A549 treated with ZK216348 at 1 μM for 4 hours (cell line): ENCODE data around the gene RELCH. TPM values are rescaled to one million over a fixed set of nuclear protein-coding genes. Genes with fewer than 3 reads are reported as not detected.

ENCODE experiments used
- total RNA-seq: library from RNA; stranded (reverse); fragments of 200-300 nt; extraction: Qiagen RNA extraction; gene quantifications from 5 replicates; pipeline ENCODE4 v1.2.3, GENCODE V29; 2022; ENCODE audit warnings: low read depth

RELCH gene
- 12.1 to 16.8 TPM (median 13.2 TPM) in 5 replicates for total RNA-seq

GRCh38 chr18:62186774-62187542, at the start of gene RELCH, which contains the start of gene PIGN:
RELCH (plus strand) TSS chr18:62187255; CDS start chr18:62187506, 251 bp downstream.
PIGN (minus strand) TSS chr18:62187056; CDS start chr18:62161353, 25,703 bp downstream.

GRCh38 chr18:62324917-62325805, 138.1 kb downstream of the RELCH start, which contains the start of gene TNFRSF11A:
TNFRSF11A (plus strand) TSS chr18:62325310; CDS start chr18:62325353, 43 bp downstream.

Other genes starting within 250 kb of the RELCH start
- 6.9 to 12.8 TPM (median 10.7 TPM) in 5 replicates for gene PIGN, start 199 bp upstream of the RELCH start, total RNA-seq
- 6.9 to 9.7 TPM (median 7.3 TPM) in 5 replicates for gene TNFRSF11A, start 138.1 kb downstream of the RELCH start, total RNA-seq